SU-DHL-6 (cell line): ENCODE measurements around the gene SREBF2.

Experiments
- H2AFZ ChIP-seq: fragments of 200-600 bp; sonication (generic); 2 replicates; pipeline ENCODE4 v1.6.1; 2014; ENCODE audit warnings: low read depth, mild to moderate bottlenecking, moderate library complexity, mixed read lengths, antibody characterized with exemption, low read length; ENCODE audit not compliant: severe bottlenecking
- H3F3A ChIP-seq: fragments of 200-600 bp; shearing (Covaris generic); 2 replicates; pipeline ENCODE4 v1.6.0; 2016; ENCODE audit warnings: antibody characterized with exemption, mild to moderate bottlenecking; ENCODE audit not compliant: insufficient read depth
- H3K27ac ChIP-seq: fragments of 200-600 bp; sonication (generic); 2 replicates; pipeline ENCODE4 v1.5.1; 2016; ENCODE audit warnings: low read depth, mild to moderate bottlenecking, low read length, moderate library complexity, mixed read lengths
- H3K27me3 ChIP-seq: fragments of 200-600 bp; sonication (generic), shearing (Covaris generic); 2 replicates; pipeline ENCODE4 v1.6.0; 2014; ENCODE audit warnings: mild to moderate bottlenecking, low read length
- H3K36me3 ChIP-seq: fragments of 200-600 bp; sonication (generic); 2 replicates; pipeline ENCODE4 v1.6.1; 2014; ENCODE audit warnings: mild to moderate bottlenecking, low read length, mixed read lengths
- H3K4me2 ChIP-seq: fragments of 300-600, 200-600 bp; shearing (Covaris generic), sonication (generic); 2 replicates; pipeline ENCODE4 v1.6.0; 2014; ENCODE audit warnings: low read length, low read depth, mild to moderate bottlenecking; ENCODE audit not compliant: poor library complexity, severe bottlenecking
- H3K4me3 ChIP-seq: fragments of 200-600 bp; sonication (generic); 2 replicates; pipeline ENCODE4 v1.5.1; 2014; ENCODE audit warnings: antibody characterized with exemption, low read length, mild to moderate bottlenecking, mixed read lengths; ENCODE audit not compliant: insufficient read depth, poor library complexity, severe bottlenecking
- H3K79me2 ChIP-seq: fragments of 200-600 bp; sonication (generic); 2 replicates; pipeline ENCODE4 v1.6.1; 2014; ENCODE audit warnings: mild to moderate bottlenecking, low read length, moderate library complexity; ENCODE audit not compliant: insufficient read depth
- H3K9ac ChIP-seq: fragments of 200-600 bp; sonication (generic); 2 replicates; pipeline ENCODE4 v1.7.0; 2014; ENCODE audit warnings: mild to moderate bottlenecking, low read length
- H3K9me2 ChIP-seq: fragments of 200-600 bp; sonication (generic); replicated peaks from 2 replicates; pipeline ENCODE4 v1.6.1; 2014; ENCODE audit warnings: low read length; ENCODE audit not compliant: insufficient read depth
- H3K9me3 ChIP-seq: fragments of 200-600 bp; sonication (generic); 2 replicates; pipeline ENCODE4 v1.6.1; 2014; ENCODE audit warnings: low read length, mixed read lengths; ENCODE audit not compliant: insufficient read depth
- H4K20me1 ChIP-seq: fragments of 200-600 bp; sonication (generic); 2 replicates; pipeline ENCODE4 v1.6.1; 2014; ENCODE audit warnings: low read depth, mild to moderate bottlenecking, antibody characterized with exemption, low read length, moderate library complexity, mixed read lengths
- EZH2phosphoT487 ChIP-seq: fragments of 200-600 bp; sonication (generic), shearing (Covaris generic); conservative IDR thresholded peaks from 2 replicates; pipeline ENCODE4 v1.6.1; 2018; ENCODE audit warnings: mild to moderate bottlenecking, antibody characterized with exemption, low read length, moderate library complexity, mixed read lengths
- TF ChIP-seq, protein P1 (sequence below): fragments of 200-600 bp; sonication (generic); IDR thresholded peaks from one replicate; pipeline ENCODE4 v1.5.1; 2017; ENCODE audit warnings: antibody characterized with exemption, mild to moderate bottlenecking, low read length, moderate library complexity; ENCODE audit not compliant: insufficient read depth, poor library complexity, severe bottlenecking

The SREBF2 gene

DNA sequence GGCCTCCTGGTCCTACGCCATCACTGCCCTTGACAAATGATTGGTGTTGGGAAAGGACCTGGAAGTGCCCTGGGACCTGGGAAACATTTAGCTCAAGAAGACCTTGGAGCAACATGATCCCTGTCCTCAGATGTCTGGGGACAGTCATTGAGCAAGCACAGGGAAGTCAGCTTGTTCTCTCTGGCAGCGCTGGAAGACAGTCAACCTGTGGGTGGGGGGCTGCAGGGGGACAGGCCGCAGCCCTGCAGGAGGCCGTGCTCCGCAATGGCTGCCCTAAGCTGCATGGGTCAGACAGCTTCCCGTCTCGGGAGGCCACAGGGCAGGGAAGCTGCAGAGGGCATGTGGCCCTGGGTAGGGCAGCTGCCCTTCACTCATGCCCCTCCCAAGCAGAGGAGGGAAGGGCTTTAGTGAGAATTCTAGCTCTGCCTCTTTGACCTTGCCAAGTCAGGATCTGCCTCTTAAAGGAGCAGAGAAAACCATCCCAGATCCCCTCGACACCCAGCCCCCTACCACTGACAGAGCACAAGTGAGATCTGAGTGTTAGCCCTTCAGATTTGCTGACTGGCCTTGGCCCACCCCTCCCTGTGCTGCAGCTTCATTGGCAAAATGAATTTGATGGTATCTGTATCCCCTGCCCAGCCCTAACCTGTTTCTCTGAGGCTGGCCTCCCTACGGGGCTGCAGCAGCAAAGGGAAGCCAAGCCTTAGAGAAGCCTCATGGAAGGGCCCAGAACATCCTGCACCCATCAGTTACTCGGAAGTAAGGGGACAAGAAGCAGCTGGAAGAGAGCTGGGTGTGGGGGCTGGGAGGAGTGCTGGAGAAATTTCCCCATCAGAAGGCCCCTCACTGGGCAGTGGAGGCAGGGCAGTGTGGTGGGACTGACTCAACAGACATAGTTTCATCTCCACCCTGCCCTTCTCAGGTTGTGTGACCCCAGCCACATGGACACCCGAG, 6.2 kb upstream of the SREBF2 start:
- Histone ChIP-seq H3K4me2 (no peak overlapping the region), H3K9me3 (no peaks in the 10 kb centered on the region), H3K9me2 (no peaks in the 10 kb centered on the region), H3K36me3 (peaks cover under 1% of the 10 kb centered on the region; the same call in 1 of the 2 replicates), H4K20me1 (no peaks in the 10 kb centered on the region), H3F3A (peaks cover 18% of the 10 kb centered on the region), H3K79me2 (no peaks in the 10 kb centered on the region), H3K4me3 (no peak overlapping the region), H3K9ac (no peak overlapping the region), H3K27me3 (no peaks in the 10 kb centered on the region), H2AFZ (no peak overlapping the region), H3K27ac (no peak overlapping the region)
- TF ChIP-seq EZH2phosphoT487 = no peak
- TF ChIP-seq, protein P1, sequence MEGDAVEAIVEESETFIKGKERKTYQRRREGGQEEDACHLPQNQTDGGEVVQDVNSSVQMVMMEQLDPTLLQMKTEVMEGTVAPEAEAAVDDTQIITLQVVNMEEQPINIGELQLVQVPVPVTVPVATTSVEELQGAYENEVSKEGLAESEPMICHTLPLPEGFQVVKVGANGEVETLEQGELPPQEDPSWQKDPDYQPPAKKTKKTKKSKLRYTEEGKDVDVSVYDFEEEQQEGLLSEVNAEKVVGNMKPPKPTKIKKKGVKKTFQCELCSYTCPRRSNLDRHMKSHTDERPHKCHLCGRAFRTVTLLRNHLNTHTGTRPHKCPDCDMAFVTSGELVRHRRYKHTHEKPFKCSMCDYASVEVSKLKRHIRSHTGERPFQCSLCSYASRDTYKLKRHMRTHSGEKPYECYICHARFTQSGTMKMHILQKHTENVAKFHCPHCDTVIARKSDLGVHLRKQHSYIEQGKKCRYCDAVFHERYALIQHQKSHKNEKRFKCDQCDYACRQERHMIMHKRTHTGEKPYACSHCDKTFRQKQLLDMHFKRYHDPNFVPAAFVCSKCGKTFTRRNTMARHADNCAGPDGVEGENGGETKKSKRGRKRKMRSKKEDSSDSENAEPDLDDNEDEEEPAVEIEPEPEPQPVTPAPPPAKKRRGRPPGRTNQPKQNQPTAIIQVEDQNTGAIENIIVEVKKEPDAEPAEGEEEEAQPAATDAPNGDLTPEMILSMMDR = no peak

DNA sequence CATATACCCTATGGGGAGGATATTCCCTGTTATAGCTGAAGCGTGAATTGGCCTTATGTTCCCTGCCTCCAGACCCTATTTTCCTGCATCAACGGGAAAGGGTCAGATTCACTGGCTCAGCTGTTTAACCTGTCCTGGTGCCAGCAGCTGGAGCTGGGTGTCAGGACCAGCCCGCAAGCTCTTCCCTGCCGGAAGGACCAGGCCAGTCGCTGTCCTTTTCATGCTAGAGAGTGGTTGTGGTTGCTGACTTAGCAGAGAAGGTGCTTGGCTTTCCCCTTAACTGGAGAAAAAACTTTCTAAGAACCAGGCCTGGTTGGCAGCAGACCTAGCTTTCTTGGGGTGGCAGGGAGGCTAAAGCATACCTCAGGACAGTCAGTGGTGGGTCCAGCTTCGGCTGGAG, 5.2 kb upstream of the SREBF2 start:
- H4K20me1 ChIP-seq = no peaks in the 10 kb centered on the region
- TF ChIP-seq, protein P1 = no peak
- no peak for TF ChIP-seq EZH2phosphoT487
- no peaks in the 10 kb centered on the region for H3K27me3 ChIP-seq
- 0 out of 2 replicates have a peak, but pooled peaks cover 4% of the 10 kb centered on the region for H3K9me3 ChIP-seq
- H3K79me2 ChIP-seq = no peaks in the 10 kb centered on the region
- H2AFZ ChIP-seq = no peak overlapping the region
- peaks cover 6% of the 10 kb centered on the region; the same call in 1 of the 2 replicates for H3K36me3 ChIP-seq
- peak overlapping the region; percentile 14 for H3K27ac ChIP-seq
- H3K9ac ChIP-seq = no peak overlapping the region
- H3K9me2 ChIP-seq = no peaks in the 10 kb centered on the region
- H3K4me2 ChIP-seq = no peak overlapping the region
- H3K4me3 ChIP-seq = no peak overlapping the region
- peaks cover 23% of the 10 kb centered on the region for H3F3A ChIP-seq

DNA sequence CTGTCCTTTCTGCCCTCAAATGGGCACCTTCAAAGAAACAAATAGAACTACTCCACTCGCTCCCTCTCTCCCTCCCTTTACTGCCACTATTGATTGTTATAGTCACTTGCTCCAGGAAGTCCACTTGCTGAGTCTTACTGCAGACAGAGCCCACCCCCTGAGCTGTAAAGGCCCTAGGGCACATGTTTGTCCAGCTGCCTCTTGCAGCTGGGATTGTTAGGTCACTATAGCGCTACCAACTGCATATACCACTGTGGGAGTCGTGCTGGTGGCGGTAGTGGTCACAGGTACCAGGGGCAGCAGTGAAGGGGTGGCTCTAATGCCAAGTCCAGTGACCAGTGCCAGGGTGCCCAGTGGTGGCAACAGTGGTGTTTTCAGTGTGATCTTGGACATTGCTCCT, 4.4 kb upstream of the SREBF2 start:
- Histone ChIP-seq H3K4me3 (no peak overlapping the region), H4K20me1 (no peaks in the 10 kb centered on the region), H3K27ac (0 out of 2 replicates have a peak overlapping the region, but pooled peaks have one; percentile 14), H3K4me2 (no peak overlapping the region), H3K27me3 (no peaks in the 10 kb centered on the region), H3K9me3 (0 out of 2 replicates have a peak, but pooled peaks cover 4% of the 10 kb centered on the region), H3K79me2 (peaks cover 6% of the 10 kb centered on the region), H3K36me3 (peaks cover 6% of the 10 kb centered on the region; the same call in 1 of the 2 replicates), H2AFZ (no peak overlapping the region), H3K9me2 (no peaks in the 10 kb centered on the region), H3K9ac (no peak overlapping the region), H3F3A (peaks cover 23% of the 10 kb centered on the region)
- TF ChIP-seq, protein P1 = no peak
- no peak for TF ChIP-seq EZH2phosphoT487
